Uterus (tissue), 2 donors: Measurements from ENCODE around the gene IRF2.

ENCODE experiments used
- POLR2A ChIP-seq, 2 donors: fragments of 450-650 bp; IDR thresholded peaks; one replicate each; pipeline ENCODE4 v1.6.1; 2016; ENCODE audit warnings: antibody characterized with exemption in 2 of 2, mild to moderate bottlenecking in 1 of 2, moderate library complexity in 1 of 2
- TF ChIP-seq, protein P1 (sequence below), 4 experiments: fragments of 200-600 bp in 2 of 4; fragments of 450-650 bp in 2 of 4; sonication (generic) in 2 of 4; IDR thresholded peaks; one replicate each; pipeline ENCODE4 v1.5.1; 2016 to 2019; ENCODE audit warnings: antibody characterized with exemption in 4 of 4, mild to moderate bottlenecking in 2 of 4, moderate library complexity in 1 of 4

- TF ChIP-seq, protein P1, sequence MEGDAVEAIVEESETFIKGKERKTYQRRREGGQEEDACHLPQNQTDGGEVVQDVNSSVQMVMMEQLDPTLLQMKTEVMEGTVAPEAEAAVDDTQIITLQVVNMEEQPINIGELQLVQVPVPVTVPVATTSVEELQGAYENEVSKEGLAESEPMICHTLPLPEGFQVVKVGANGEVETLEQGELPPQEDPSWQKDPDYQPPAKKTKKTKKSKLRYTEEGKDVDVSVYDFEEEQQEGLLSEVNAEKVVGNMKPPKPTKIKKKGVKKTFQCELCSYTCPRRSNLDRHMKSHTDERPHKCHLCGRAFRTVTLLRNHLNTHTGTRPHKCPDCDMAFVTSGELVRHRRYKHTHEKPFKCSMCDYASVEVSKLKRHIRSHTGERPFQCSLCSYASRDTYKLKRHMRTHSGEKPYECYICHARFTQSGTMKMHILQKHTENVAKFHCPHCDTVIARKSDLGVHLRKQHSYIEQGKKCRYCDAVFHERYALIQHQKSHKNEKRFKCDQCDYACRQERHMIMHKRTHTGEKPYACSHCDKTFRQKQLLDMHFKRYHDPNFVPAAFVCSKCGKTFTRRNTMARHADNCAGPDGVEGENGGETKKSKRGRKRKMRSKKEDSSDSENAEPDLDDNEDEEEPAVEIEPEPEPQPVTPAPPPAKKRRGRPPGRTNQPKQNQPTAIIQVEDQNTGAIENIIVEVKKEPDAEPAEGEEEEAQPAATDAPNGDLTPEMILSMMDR (IDR thresholded peaks at IDR 0.05), result no peak
- no peak for TF ChIP-seq POLR2A (IDR thresholded peaks at IDR 0.05)
Measured at GRCh38 chr4:184434021-184434420, 40.3 kb downstream of the IRF2 start.
